Medulla oblongata (tissue), 1 donor: ENCODE measurements around the gene OSBPL6.

Source experiments
- DNase-seq: peaks from one replicate; pipeline ENCODE4 v3.0.0-alpha.2; 2015; ENCODE audit errors: extremely low spot score

The OSBPL6 gene

DNA sequence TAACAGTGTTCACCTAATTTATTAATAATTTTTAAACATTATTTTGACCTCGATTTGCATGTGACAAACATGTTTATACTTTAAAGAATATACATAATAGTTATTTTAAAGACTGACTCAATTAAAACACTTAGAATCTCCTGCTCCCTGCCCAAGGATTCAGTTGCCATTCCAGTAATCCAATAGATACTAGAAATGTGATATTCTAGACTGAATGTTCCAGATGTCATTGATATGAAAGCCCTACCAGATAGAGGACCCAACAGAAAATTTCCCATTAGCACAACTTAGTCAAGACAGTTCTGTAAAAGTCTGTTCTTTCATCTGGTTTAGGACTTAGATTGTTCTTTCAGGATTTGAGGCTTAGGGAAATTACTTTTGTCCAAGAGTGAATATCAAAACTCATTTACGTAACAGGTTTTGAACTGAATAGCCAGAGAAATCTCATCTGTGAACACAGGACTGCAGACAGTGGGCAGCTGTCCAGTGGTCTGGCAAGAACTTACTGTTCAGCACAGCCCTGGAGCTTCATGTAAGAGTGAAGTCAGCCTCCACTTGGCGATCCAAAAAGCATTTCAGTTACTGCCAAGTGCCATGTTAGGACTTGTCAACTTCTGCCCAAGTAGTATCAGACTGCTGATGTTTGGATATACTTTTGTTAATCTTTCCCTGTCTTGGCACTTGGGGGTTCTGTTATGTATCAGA, 77.5 kb downstream of the OSBPL6 start:
- DNase-seq: peak; percentile 72

- no peak for DNase-seq
Observed at GRCh38 chr2:178273787-178274360, 79.6 kb downstream of the OSBPL6 start.

DNA sequence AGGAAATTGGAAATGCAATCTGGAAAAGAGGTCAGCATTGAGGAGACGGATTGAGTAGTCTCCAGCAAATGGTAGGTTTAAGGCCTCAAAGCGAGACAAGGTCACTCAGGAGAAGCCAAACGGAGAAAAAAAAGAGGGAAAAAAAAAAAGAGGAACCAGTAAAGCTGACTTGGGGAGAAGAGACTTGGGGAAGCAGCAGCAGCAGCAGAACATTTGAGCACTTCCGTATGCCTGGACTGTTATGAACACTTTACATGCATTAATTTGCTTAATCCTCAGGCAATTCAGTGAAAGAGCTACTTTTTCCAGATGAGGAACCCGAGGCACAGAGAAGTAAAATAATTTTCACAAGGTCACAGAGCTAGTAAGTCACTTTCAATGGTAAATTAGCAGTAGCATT, 81.3 kb downstream of the OSBPL6 start:
- DNase-seq: peak; percentile 52

DNA sequence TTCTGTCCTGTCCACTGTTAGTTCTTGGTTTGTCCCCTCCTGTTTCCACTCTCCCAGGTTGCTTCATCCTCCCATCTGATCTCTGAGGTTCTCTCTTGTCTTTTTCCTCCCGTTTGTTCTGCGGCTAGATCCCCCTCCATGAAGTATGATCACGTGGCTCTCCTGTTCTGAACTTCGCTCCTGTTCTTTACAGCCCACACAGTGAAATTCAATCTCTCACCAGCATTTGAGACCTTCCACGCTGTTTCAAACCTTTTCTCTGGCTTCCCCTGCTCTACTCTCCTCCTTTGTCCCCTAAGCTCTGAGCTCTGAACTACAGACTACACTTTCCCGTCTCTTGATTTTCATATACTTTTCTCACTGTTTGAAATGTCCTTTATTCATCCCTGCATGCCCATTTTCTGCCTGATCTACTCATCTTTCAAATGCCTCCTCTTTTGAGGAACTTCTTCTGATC, 83.5 kb downstream of the OSBPL6 start:
- no peak for DNase-seq

DNA sequence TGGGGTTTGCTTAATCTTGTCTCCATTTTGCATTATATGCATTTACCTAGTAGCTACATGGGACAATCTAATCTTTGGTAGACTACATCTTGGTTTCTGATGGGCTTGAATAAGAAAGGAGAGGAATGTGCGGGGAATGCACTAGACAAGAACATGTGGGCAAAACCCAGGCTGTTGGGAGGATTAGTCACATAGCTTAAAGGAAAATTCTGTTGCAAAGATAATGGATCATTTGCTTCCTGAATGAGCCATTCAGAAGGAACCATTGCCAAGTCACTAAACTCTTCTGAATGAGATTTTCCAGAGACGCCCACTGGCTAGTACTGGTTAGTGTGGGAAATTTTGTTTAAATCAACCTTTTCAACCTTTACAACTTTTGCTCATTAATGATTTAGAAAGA, 84.8 kb downstream of the OSBPL6 start:
- DNase-seq: no peak

DNA sequence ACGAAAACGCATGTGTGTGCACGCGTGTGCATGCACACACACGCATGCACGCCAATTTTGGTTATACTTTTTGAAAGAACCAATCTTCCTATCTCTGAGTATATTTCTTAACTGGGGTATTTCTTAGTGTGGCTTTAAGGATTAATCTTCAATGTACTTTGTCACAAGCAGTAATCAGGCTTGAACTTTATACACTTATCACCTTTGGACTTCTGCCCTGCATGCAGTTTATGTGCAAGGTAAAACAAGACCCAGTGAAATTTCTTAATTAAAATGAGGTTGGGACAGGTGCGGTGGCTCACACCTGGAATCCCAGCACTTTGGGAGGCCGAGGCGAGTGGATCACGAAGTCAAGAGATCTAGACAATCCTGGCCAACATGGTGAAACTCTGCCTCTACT, 85.3 kb downstream of the OSBPL6 start:
- no peak for DNase-seq

DNA sequence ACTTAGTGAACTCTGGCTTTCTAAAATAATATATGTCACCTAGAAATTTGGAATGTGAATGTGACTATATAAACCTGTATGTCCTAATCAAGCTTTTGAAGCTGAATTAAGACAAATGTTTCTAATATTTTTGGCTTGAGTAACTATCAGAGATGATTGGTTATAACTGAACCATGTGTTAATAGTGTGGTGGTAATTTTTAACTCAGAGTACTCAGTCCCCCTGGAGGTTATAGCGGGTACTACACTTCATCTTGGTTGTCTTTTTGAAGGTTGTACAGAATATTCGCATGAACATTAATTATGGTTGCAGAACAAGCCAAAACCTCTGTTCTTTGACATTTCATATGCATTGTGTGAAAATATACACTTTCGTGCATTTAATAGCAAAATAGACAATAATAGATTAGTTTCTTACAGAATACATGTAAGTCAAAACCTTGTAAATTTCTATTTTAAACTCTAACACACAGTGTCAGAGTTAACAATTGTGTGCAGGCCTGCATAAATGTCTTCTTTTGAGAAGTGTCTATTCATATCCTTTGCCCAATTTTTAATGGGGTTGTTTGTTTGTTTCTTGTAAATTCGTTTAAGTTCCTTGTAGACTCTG, 86.0 kb downstream of the OSBPL6 start:
- DNase-seq: peak; percentile 72

DNA sequence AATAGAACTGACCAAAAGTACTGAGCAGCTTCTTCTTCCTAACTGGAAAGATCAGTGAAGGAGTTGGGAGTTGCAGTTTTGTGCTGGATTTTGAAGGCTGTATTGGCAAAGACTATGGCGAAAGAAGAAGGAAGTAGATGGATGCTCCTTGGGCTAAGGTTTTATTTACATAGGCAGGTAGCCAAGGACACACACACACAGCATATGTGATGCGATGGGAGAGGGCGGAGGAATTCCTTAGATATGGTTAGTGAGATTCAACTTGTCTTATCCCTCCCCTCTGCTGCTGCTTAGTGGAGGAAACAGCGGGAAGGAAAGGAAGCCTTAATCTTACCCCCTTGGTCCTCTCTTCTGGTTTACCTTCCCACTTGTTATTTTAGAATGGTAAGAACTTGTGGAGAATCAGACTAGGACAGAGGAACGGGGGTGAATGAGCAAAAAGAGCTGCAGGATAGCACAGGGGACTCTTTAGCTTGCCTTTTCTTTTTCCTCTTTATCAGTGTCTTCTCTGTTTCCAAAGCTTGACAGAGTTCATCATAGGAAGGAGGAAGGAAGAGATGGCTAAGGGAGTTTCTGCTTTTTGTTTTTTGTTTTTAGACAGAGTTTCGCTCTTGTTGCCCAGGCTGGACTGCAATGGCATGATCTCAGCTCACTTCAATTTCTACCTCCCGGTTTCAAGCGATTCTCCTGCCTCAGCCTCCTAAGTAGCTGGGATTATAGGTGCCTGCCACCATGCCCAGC, 87.9 kb downstream of the OSBPL6 start:
- DNase-seq: peak; percentile 32

GRCh38 chr2:178283341-178283918, 89.1 kb downstream of the OSBPL6 start:
- no peak for DNase-seq

DNA sequence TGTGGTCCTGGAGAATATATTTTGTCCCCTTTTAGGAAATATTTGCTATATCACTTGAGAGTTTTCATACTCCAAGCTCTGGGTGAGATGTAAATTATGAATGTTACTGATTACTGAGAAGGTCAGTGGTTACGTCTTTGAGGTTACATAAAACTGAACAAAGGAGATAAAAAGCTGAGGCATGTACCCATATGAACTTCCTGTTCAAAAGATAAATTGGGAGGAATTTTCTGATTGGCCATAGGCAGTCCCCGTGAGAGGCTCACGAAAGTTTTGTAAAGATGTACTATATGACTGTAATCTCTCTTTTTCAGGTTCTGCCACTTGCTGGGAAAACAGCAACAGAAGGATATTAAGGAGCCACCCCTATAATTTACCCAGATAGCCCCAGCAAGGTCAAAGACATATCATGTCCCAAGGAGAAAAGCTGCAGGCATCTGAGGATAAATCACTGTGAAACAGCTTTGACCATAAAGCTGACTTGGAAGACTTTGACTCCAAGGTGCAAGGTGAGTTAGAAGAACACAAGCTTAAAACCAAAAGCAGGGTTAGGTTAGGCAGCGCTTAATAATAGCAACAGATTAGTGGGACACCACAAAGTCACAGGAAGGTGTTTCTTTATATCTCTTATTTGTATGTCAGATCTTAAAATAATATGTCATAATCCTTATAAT, 90.4 kb downstream of the OSBPL6 start:
- DNase-seq: no peak

DNA sequence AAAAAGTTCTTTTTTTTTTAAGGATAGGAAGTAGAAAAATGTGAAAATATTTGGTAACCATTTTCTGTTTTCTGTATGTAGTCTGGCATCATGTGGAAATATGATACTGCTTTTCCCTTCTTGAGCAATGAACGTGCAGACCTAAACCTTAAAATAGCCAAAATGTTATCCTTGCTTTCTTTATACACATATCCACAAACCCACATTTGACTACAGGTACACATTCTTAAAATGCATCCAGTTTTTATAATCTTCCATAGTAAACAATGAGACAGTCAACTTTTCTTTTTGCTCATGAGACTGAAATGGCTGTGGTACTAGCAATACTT, 90.9 kb downstream of the OSBPL6 start:
- DNase-seq: no peak

DNA sequence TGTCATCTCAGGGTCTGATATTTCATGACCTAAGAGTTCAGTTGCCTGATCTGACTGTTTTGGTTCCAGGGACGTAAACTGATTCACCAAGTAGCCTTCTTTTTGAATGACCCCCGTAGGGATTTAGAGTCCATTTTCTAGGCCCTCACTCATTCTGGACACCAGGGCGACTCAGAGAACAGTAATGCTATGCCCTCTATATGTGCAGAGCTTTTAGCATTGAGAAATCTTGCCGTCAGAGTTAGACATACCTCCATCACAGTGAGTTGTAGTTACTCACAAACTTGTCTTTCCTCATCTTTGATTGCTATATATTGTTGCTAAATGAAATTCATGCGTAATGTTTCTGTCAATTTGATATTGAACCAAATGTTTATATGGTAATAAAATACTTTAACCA, 92.3 kb downstream of the OSBPL6 start:
- DNase-seq: no peak

- no peak for DNase-seq
Observed at GRCh38 chr2:178287652-178288344, 93.5 kb downstream of the OSBPL6 start.

GRCh38 chr2:178291703-178292102, 97.4 kb downstream of the OSBPL6 start:
- no peak for DNase-seq

DNA sequence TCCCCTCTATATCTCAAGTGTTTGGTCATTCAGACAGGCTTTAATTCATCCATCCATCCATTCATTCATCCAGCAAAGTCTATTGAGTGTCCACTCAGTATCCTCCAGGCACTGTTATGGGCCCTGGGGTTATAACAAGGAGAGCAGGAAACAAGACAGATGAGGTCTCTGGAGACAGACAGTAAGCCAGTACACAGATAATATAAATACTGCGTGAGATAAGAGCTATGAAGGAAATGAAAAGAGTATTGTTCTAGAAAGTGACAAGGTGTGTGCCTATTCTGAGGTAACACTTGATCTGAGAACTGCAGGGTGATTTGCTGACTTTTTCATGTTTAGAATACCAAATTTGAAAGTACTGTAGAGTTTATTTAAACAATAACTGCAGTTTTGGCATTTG, 98.3 kb downstream of the OSBPL6 start:
- DNase-seq: no peak

DNA sequence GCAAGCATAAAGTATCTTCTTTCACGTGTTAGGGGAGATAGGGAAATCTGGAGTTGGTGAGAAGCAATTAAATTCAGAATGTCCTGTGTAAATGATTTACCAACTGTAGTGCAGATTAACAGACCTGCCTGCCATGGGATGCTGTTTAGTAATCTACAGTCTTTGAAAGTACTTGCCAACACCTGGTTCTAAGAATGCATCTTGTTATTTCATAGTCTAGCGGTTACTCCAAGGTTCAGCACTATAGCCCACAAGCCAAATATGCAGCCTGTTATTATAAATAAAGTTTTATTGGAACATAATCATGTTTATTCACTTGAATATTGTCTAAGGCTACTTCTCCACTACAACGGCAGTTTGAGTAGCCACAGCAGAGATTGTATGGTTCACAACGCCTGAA, 100.8 kb downstream of the OSBPL6 start:
- DNase-seq: no peak

GRCh38 chr2:178295906-178296305, 101.6 kb downstream of the OSBPL6 start:
- no peak for DNase-seq

DNA sequence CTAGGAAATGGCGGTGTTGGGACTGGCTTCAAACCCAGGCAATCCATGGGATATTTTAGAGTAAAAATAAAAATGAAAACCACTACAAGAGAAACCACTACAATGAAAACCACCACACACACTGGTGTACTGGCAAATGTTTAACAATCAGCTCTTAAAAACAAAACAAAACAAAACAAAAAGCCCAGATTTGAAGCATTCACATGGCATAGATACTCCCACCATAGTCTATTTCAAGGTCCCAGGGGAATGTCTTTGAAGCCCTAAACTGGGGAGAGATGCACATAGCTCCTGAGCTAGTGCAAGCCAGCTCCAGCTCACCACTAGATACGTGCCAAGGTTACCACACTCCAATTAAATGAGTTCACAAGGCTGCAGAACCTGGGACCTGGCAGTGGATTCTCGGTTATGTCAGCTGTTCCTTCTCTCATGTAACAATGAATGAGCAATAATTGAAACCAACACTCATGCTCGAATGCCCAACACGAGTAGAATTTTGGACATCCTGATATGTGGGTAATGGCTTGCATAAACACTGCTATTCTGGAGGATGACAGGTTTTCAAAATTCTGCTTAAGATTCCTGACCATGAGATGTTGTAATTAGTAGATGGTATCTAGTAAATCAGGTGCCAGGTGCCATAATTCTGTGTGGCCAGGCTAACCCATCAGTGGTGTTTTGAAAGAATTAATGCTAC, 102.2 kb downstream of the OSBPL6 start:
- no peak for DNase-seq

DNA sequence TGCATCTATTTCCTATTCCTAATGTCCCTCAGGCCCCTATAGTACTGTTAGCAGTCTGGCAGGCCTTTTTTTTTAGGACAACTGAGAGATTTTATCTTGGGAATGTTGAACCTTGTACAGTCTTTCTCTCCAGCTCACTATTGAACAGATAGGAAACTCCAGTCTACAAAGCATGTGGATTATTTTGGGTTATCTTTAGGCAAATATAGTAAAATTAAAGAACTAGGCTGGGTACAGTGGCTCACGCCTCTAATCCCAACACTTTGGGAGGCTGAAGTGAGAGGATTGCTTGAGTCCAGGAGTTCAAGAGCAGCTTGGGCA, 102.7 kb downstream of the OSBPL6 start:
- DNase-seq: no peak

GRCh38 chr2:178298785-178299212, 104.5 kb downstream of the OSBPL6 start:
- DNase-seq: no peak
